Left colon (tissue), 2 donors: ENCODE results near the gene GPC6. TPM values are rescaled to one million over a fixed set of nuclear protein-coding genes. Genes with fewer than 3 reads are reported as not detected.
"Not testable (repeated sequence)": the region's sequence is repeated elsewhere in the genome, so short reads cannot be mapped to it uniquely, and the experiment has no call there.

Experiments used
- ATAC-seq: fragments of 200-7000 bp; cut with Tn5 transposase; one replicate; pipeline ENCODE4 v1.9.1; 2020; ENCODE audit warnings: mild to moderate bottlenecking, moderate library complexity
- DNase-seq, 2 donors: peaks; one replicate each; pipeline ENCODE4 v3.0.0-alpha.2; 2020
- intact Hi-C, 2 donors: fragments of 100-400 bp; cut with DNase I in 1 of 2; cut with micrococcal nuclease in 1 of 2; formaldehyde crosslinking; loops; one replicate each; pipeline versions ENCODE4 v1.11.2 to v1.14.0; 2022; cut with DNase I, micrococcal nuclease
- total RNA-seq, 2 donors: library from RNA; stranded (reverse); fragmentation: NEBNext Ultra II Directional; extraction: Animal tissue kit (Norgen Biotek cat#: 25700); gene quantifications; one replicate each; pipeline ENCODE4 v1.2.1, GENCODE V29; 2021
- donor health status: DM: no; HTN: no; CAD: no.
- donor health status: DM: yes; HTN: yes; CAD: no.

Gene GPC6
- total RNA-seq, 2 donors from 2014 or later = 2.5 to 5.2 TPM

- intact Hi-C loops = no loop called here
- ATAC-seq = no peak
Measured at GRCh38 chr13:94331281-94331680, 1104.7 kb downstream of the GPC6 start.

GRCh38 chr13:94332359-94333096, 1105.9 kb downstream of the GPC6 start:
- intact Hi-C loops = no loop called here
- DNase-seq (no peak), ATAC-seq (no peak)

More at GRCh38 chr13:94331281-94331680, 1104.7 kb downstream of the GPC6 start:
- DNase-seq = no peak

- ATAC-seq (no peak), DNase-seq (no peak)
- intact Hi-C loops = no loop called here
Measured at GRCh38 chr13:94333131-94333820, 1106.7 kb downstream of the GPC6 start.

- DNase-seq (no peak), ATAC-seq (no peak)
- intact Hi-C loops = no loop called here
Measured at GRCh38 chr13:94335761-94336526, 1109.3 kb downstream of the GPC6 start.

GRCh38 chr13:94339116-94339687, 1112.6 kb downstream of the GPC6 start:
- intact Hi-C loops = no loop called here
- ATAC-seq (no peak), DNase-seq (no peak)

GRCh38 chr13:94342436-94343242, 1116.0 kb downstream of the GPC6 start:
- DNase-seq = no peak

GRCh38 chr13:94343243-94343585, 1116.6 kb downstream of the GPC6 start:
- DNase-seq (no peak), ATAC-seq (no peak)
- intact Hi-C loops = no loop called here

More at GRCh38 chr13:94342436-94343242, 1116.0 kb downstream of the GPC6 start:
- intact Hi-C loops = no loop called here
- no peak for ATAC-seq

- DNase-seq, intact Hi-C loops, ATAC-seq: not testable (repeated sequence)
Measured at GRCh38 chr13:94343687-94344086, 1117.1 kb downstream of the GPC6 start.

GRCh38 chr13:94344126-94344818, 1117.7 kb downstream of the GPC6 start:
- ATAC-seq (no peak), DNase-seq (no peak)
- intact Hi-C loops = no loop called here

- ATAC-seq = no peak
- intact Hi-C loops = no loop called here
- DNase-seq = no peak
Measured at GRCh38 chr13:94345374-94346195, 1119.0 kb downstream of the GPC6 start.

- DNase-seq (no peak), ATAC-seq (no peak)
- intact Hi-C loops = no loop called here
Measured at GRCh38 chr13:94346261-94347019, 1119.8 kb downstream of the GPC6 start.

- intact Hi-C loops = no loop called here
- ATAC-seq (no peak), DNase-seq (no peak)
Measured at GRCh38 chr13:94351292-94351990, 1124.8 kb downstream of the GPC6 start.

GRCh38 chr13:94352057-94352456, 1125.5 kb downstream of the GPC6 start:
- no peak for DNase-seq
- ATAC-seq = no peak
- intact Hi-C loops = no loop called here

- ATAC-seq (no peak), DNase-seq (no peak)
- intact Hi-C loops = no loop called here
Measured at GRCh38 chr13:94353167-94353710, 1126.6 kb downstream of the GPC6 start.

GRCh38 chr13:94359875-94360274, 1133.3 kb downstream of the GPC6 start:
- DNase-seq = no peak
- no peak for ATAC-seq
- intact Hi-C loops = no loop called here
